HEK293 (cell line): ENCODE data around the gene TAS1R1.

Source experiments
- AEBP2 ChIP-seq: fragments of 450-650 bp; formaldehyde crosslinking; IDR thresholded peaks from 2 replicates; pipeline ENCODE4 v1.5.1; 2016; ENCODE audit warnings: missing biosample characterization, missing genetic modification characterization, borderline replicate concordance
- ELK4 ChIP-seq: IDR thresholded peaks from 2 replicates; pipeline ENCODE4 v1.6.1; 2011; ENCODE audit warnings: mild to moderate bottlenecking, low read depth, low read length, borderline replicate concordance
- KLF7 ChIP-seq: fragments of 450-650 bp; formaldehyde crosslinking; IDR thresholded peaks from 2 replicates; pipeline ENCODE4 v1.5.1; 2016; ENCODE audit warnings: missing biosample characterization, missing genetic modification characterization, borderline replicate concordance
- MZF1 ChIP-seq: fragments of 450-650 bp; formaldehyde crosslinking; IDR thresholded peaks from 2 replicates; pipeline ENCODE4 v1.5.1; 2017; ENCODE audit warnings: missing biosample characterization, missing genetic modification characterization, borderline replicate concordance
- RBAK ChIP-seq: fragments of 450-650 bp; formaldehyde crosslinking; IDR thresholded peaks from 2 replicates; pipeline ENCODE4 v1.5.1; 2016; ENCODE audit warnings: missing biosample characterization, missing genetic modification characterization
- REPIN1 ChIP-seq: fragments of 450-650 bp; formaldehyde crosslinking; IDR thresholded peaks from 2 replicates; pipeline ENCODE4 v1.5.1; 2017; ENCODE audit warnings: missing biosample characterization, missing genetic modification characterization, low read depth
- REST ChIP-seq: fragments of 450-650 bp; formaldehyde crosslinking; IDR thresholded peaks from 2 replicates; pipeline ENCODE4 v1.5.1; 2016; ENCODE audit warnings: missing biosample characterization, missing genetic modification characterization
- SALL2 ChIP-seq: fragments of 450-650 bp; formaldehyde crosslinking; IDR thresholded peaks from 2 replicates; pipeline ENCODE4 v1.5.0; 2017; ENCODE audit warnings: missing biosample characterization, mild to moderate bottlenecking, missing genetic modification characterization, borderline replicate concordance
- TCF7L2 ChIP-seq: IDR thresholded peaks from 2 replicates; pipeline ENCODE4 v1.6.1; 2011; ENCODE audit warnings: low read depth, mild to moderate bottlenecking, inconsistent platforms, low read length, moderate library complexity, borderline replicate concordance
- ZIC2 ChIP-seq: fragments of 450-650 bp; formaldehyde crosslinking; IDR thresholded peaks from 2 replicates; pipeline ENCODE4 v1.5.1; 2016; ENCODE audit warnings: missing biosample characterization, missing genetic modification characterization
- ZNF10 ChIP-seq: fragments of 450-650 bp; formaldehyde crosslinking; IDR thresholded peaks from 2 replicates; pipeline ENCODE4 v1.5.1; 2017; ENCODE audit warnings: missing biosample characterization, missing genetic modification characterization
- ZNF112 ChIP-seq: fragments of 450-650 bp; formaldehyde crosslinking; IDR thresholded peaks from 2 replicates; pipeline ENCODE4 v1.5.0; 2017; ENCODE audit warnings: missing biosample characterization, missing genetic modification characterization
- ZNF148 ChIP-seq: fragments of 450-650 bp; formaldehyde crosslinking; IDR thresholded peaks from 2 replicates; pipeline ENCODE4 v1.5.0; 2017; ENCODE audit warnings: missing biosample characterization, missing genetic modification characterization, borderline replicate concordance
- ZNF2 ChIP-seq: fragments of 450-650 bp; formaldehyde crosslinking; IDR thresholded peaks from 2 replicates; pipeline ENCODE4 v1.5.1; 2016; ENCODE audit warnings: missing biosample characterization, missing genetic modification characterization
- ZNF24 ChIP-seq: fragments of 450-650 bp; formaldehyde crosslinking; IDR thresholded peaks from 2 replicates; pipeline ENCODE4 v1.5.1; 2016; ENCODE audit warnings: missing biosample characterization, missing genetic modification characterization
- ZNF362 ChIP-seq: fragments of 450-650 bp; formaldehyde crosslinking; IDR thresholded peaks from 2 replicates; pipeline ENCODE4 v1.5.1; 2016; ENCODE audit warnings: missing biosample characterization, missing genetic modification characterization
- ZNF404 ChIP-seq: fragments of 450-650 bp; formaldehyde crosslinking; IDR thresholded peaks from 2 replicates; pipeline ENCODE4 v1.5.1; 2017; ENCODE audit warnings: missing biosample characterization, missing genetic modification characterization
- ZNF449 ChIP-seq: fragments of 450-650 bp; formaldehyde crosslinking; IDR thresholded peaks from 2 replicates; pipeline ENCODE4 v1.5.1; 2017; ENCODE audit warnings: missing biosample characterization, mild to moderate bottlenecking, missing genetic modification characterization, moderate library complexity
- ZNF488 ChIP-seq: fragments of 450-650 bp; formaldehyde crosslinking; IDR thresholded peaks from 2 replicates; pipeline ENCODE4 v1.5.1; 2016; ENCODE audit warnings: missing biosample characterization, missing genetic modification characterization
- ZNF510 ChIP-seq: fragments of 450-650 bp; formaldehyde crosslinking; IDR thresholded peaks from 2 replicates; pipeline ENCODE4 v1.5.1; 2018; ENCODE audit warnings: mild to moderate bottlenecking, missing genetic modification characterization, missing biosample characterization; ENCODE audit not compliant: insufficient replicate concordance
- ZNF544 ChIP-seq: fragments of 450-650 bp; formaldehyde crosslinking; IDR thresholded peaks from 2 replicates; pipeline ENCODE4 v1.5.0; 2017; ENCODE audit warnings: missing biosample characterization, missing genetic modification characterization
- ZNF548 ChIP-seq: fragments of 450-650 bp; formaldehyde crosslinking; IDR thresholded peaks from 2 replicates; pipeline ENCODE4 v1.5.1; 2016; ENCODE audit warnings: missing biosample characterization, missing genetic modification characterization
- ZNF549 ChIP-seq: fragments of 450-650 bp; IDR thresholded peaks from 2 replicates; pipeline ENCODE4 v1.5.1; 2018; ENCODE audit warnings: missing biosample characterization, missing genetic modification characterization, mild to moderate bottlenecking, inconsistent platforms, moderate library complexity
- ZNF555 ChIP-seq: fragments of 450-650 bp; formaldehyde crosslinking; conservative IDR thresholded peaks from 2 replicates; pipeline ENCODE4 v1.5.1; 2017; ENCODE audit warnings: missing biosample characterization, mild to moderate bottlenecking, missing genetic modification characterization, inconsistent platforms
- ZNF791 ChIP-seq: fragments of 450-650 bp; formaldehyde crosslinking; IDR thresholded peaks from 2 replicates; pipeline ENCODE4 v1.5.1; 2016; ENCODE audit warnings: missing biosample characterization, missing genetic modification characterization
- ZSCAN16 ChIP-seq: fragments of 450-650 bp; formaldehyde crosslinking; IDR thresholded peaks from 2 replicates; pipeline ENCODE4 v1.5.1; 2016; ENCODE audit warnings: missing biosample characterization, missing genetic modification characterization

The TAS1R1 gene

GRCh38 chr1:6624710-6625583 is 69.8 kb downstream of the TAS1R1 start, which contains the start of gene THAP3 (continued):
- TF ChIP-seq REST (tag by site-specific recombination) (no peak), ELK4 (no peak), ZNF449 (tag by site-specific recombination) (peak; percentile 94), SALL2 (no peak), MZF1 (tag by site-specific recombination) (no peak), ZNF549 (tag by site-specific recombination) (no peak), ZNF548 (tag by site-specific recombination) (no peak), ZNF10 (0 out of 2 replicates have a peak, but pooled peaks have one; percentile 13), ZNF555 (tag by site-specific recombination) (no peak), ZNF791 (tag by site-specific recombination) (no peak), ZNF112 (tag by site-specific recombination) (no peak), ZNF362 (tag by site-specific recombination) (0 out of 2 replicates have a peak, but pooled peaks have one; percentile 7), ZNF148 (no peak), ZNF488 (no peak), REPIN1 (tag by site-specific recombination) (no peak), ZIC2 (tag by site-specific recombination) (no peak), ZNF404 (tag by site-specific recombination) (no peak), ZNF544 (tag by site-specific recombination) (no peak), ZNF24 (no peak), KLF7 (tag by site-specific recombination) (peak; percentile 15; the same call in 1 of the 2 replicates), RBAK (no peak), AEBP2 (tag by site-specific recombination) (no peak), ZNF2 (tag by site-specific recombination) (peak; percentile 51; the same call in 1 of the 2 replicates), ZNF510 (tag by site-specific recombination) (no peak), ZSCAN16 (tag by site-specific recombination) (peak; percentile 88), TCF7L2 (no peak)
